Activated CD4-positive, CD25-positive, alpha-beta regulatory T cell treated with anti-CD3 and anti-CD28 coated beads, Interleukin-2, amount 50 U/mL, for 16 hours (primary cell): ENCODE results near the gene CDH5.

Experiments
- DNase-seq: peaks from one replicate; pipeline ENCODE4 v3.0.0-alpha.2; 2020; ENCODE audit warnings: low read depth, low spot score

CDH5 gene

GRCh38 chr16:66374176-66374575 lies 7.7 kb downstream of the CDH5 start:
- DNase-seq = no peak

GRCh38 chr16:66375451-66375850 lies 9.0 kb downstream of the CDH5 start:
- DNase-seq = no peak

- no peak for DNase-seq
Measured at GRCh38 chr16:66376114-66376513, 9.6 kb downstream of the CDH5 start.

- no peak for DNase-seq
Measured at GRCh38 chr16:66376577-66377305, 10.2 kb downstream of the CDH5 start.

GRCh38 chr16:66377324-66377723 lies 10.8 kb downstream of the CDH5 start:
- no peak for DNase-seq

- DNase-seq = no peak
Measured at GRCh38 chr16:66378741-66379570, 12.5 kb downstream of the CDH5 start.

GRCh38 chr16:66379571-66379941 lies 13.1 kb downstream of the CDH5 start:
- DNase-seq = no peak

- no peak for DNase-seq
Measured at GRCh38 chr16:66380421-66380820, 13.9 kb downstream of the CDH5 start.

- no peak for DNase-seq
Measured at GRCh38 chr16:66381585-66382170, 15.2 kb downstream of the CDH5 start.

GRCh38 chr16:66382171-66382965 lies 15.9 kb downstream of the CDH5 start:
- no peak for DNase-seq

GRCh38 chr16:66382966-66383299 lies 16.4 kb downstream of the CDH5 start:
- DNase-seq = no peak

- DNase-seq = no peak
Measured at GRCh38 chr16:66383551-66383950, 17.1 kb downstream of the CDH5 start.

- DNase-seq = no peak
Measured at GRCh38 chr16:66385415-66385814, 18.9 kb downstream of the CDH5 start.

GRCh38 chr16:66386629-66387622 lies 20.4 kb downstream of the CDH5 start:
- no peak for DNase-seq

GRCh38 chr16:66387817-66388332 lies 21.4 kb downstream of the CDH5 start:
- no peak for DNase-seq

GRCh38 chr16:66388350-66389139 lies 22.1 kb downstream of the CDH5 start:
- no peak for DNase-seq

GRCh38 chr16:66389256-66390176 lies 23.0 kb downstream of the CDH5 start:
- DNase-seq = no peak

- DNase-seq = no peak
Measured at GRCh38 chr16:66390346-66391108, 24.0 kb downstream of the CDH5 start.
